LNCaP clone FGC (cell line): ENCODE data around the gene ARHGEF28.

ENCODE experiments used
- DNase-seq: peaks from one replicate; pipeline ENCODE4 v3.0.0-alpha.2; 2011; ENCODE audit warnings: low read depth
- H3K4me3 ChIP-seq: 2 replicates; pipeline ENCODE4 v1.5.1; 2011; ENCODE audit warnings: mild to moderate bottlenecking, low read depth, low read length, control low read depth
- TF ChIP-seq, protein P1 (sequence below): IDR thresholded peaks from 2 replicates; pipeline ENCODE4 v1.5.1; 2012; ENCODE audit warnings: mild to moderate bottlenecking; ENCODE audit not compliant: control insufficient read depth, insufficient read depth; ENCODE audit errors: extremely low read depth

The ARHGEF28 gene

GRCh38 chr5:73749485-73750270 lies 123.7 kb downstream of the ARHGEF28 start:
- no peak overlapping the region for H3K4me3 ChIP-seq
- no peak for DNase-seq
- TF ChIP-seq, protein P1, sequence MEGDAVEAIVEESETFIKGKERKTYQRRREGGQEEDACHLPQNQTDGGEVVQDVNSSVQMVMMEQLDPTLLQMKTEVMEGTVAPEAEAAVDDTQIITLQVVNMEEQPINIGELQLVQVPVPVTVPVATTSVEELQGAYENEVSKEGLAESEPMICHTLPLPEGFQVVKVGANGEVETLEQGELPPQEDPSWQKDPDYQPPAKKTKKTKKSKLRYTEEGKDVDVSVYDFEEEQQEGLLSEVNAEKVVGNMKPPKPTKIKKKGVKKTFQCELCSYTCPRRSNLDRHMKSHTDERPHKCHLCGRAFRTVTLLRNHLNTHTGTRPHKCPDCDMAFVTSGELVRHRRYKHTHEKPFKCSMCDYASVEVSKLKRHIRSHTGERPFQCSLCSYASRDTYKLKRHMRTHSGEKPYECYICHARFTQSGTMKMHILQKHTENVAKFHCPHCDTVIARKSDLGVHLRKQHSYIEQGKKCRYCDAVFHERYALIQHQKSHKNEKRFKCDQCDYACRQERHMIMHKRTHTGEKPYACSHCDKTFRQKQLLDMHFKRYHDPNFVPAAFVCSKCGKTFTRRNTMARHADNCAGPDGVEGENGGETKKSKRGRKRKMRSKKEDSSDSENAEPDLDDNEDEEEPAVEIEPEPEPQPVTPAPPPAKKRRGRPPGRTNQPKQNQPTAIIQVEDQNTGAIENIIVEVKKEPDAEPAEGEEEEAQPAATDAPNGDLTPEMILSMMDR: no peak

- H3K4me3 ChIP-seq: no peak overlapping the region
- TF ChIP-seq, protein P1: no peak
- no peak for DNase-seq
Measured at GRCh38 chr5:73751254-73751914, 125.4 kb downstream of the ARHGEF28 start.

DNA sequence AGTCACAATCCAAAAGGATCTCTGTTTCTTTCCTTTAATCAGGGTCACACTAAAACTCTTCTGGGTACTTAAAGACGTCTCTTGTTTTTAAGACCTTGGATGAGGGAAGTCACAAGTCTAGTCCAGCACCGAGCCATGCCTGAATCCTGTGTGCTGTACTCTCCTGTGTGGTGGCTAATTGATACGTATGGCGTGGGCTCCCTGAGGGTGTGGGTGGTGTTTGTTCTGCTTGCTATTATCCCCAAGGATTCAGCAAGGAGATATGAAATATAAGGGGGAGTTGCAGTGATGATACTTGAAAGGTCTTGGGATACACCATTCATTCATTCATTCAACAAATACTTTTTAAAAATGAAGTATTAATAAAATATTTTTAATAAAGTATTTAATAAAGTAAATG lies 128.3 kb downstream of the ARHGEF28 start:
- no peak for DNase-seq
- TF ChIP-seq, protein P1: no peak
- no peak overlapping the region for H3K4me3 ChIP-seq

DNA sequence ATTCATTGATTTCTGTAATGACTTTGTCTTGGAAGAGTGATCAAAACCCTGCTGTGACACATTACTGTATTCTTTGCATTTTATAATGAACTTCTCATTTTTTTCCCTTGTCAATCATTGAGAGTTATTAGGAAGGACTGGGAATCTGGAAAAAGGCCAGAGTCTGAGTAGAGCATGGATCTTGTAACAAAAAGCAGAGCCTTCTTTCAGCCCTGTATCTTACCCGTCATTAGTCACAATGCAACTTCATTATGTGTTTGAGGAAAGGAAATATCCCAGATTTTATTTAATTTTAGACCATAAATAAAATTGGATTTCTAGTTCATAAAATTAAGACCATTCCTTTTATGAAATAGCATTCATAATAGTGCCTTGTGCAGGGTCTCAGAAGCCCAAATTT lies 131.4 kb downstream of the ARHGEF28 start:
- H3K4me3 ChIP-seq: no peak overlapping the region
- TF ChIP-seq, protein P1: no peak
- DNase-seq: no peak

DNA sequence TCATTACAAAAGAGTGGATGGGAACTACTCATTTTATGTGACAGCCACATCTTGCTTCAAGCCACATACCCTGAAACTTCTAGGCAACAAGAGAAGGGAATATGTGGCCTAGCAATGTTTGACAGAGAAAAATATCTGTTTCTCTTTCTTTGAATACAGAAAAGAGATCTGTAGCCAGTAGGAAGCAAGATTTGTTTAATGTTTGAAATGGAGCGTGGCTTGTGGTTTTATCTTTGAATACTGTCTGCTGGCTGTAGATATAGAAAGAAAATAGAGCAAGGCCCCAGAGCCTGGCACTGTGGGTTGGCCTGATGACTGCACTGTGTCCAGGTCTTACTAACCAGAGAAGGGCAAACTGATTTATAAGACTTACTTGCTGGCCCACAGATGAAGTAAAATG lies 133.8 kb downstream of the ARHGEF28 start:
- no peak for DNase-seq
- TF ChIP-seq, protein P1: no peak
- no peak overlapping the region for H3K4me3 ChIP-seq

DNA sequence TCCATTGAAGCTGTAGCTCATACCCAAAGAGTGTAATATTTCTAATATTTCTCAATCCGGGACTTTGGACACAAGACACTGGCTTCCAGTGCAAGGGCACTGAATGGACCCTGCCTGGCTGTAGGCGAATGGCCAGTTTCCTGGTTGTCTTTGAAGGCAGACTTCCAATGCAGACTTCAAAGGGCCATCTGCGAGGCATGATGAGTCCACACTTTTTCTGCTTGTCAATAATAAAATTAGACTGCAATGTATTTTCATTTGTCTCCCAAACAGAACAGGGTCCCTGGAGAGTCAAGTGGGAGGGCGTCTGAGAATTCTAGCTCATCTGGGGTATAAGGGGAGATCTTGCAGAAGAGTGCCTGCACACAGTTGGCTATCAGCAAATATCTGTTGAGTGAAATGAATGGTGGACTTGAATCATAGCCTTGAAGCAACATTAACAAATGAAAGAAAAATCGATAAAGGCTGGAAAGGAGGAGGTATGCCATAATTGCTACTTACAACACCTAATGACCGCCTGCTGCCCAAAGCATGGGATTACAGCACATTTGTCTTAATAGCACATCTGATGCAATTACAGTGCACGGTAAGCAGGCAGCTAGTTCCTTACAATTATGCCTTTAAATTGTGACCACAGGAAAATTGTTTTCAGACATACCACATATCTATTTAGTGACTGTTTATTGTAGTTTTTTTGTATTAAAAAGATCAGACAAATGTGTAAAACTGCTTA lies 137.5 kb downstream of the ARHGEF28 start:
- no peak overlapping the region for H3K4me3 ChIP-seq
- no peak for DNase-seq
- TF ChIP-seq, protein P1: no peak
